Measurements from ENCODE around the gene RAD23A.

GRCh38 chr19:12982648-12983047 lies 37.0 kb downstream of the RAD23A start:
- TF ChIP-seq EZH2 (IDR thresholded peaks at IDR 0.05; ENCODE audit: borderline replicate concordance) (no peak), CTCF (IDR thresholded peaks at IDR 0.05; ENCODE audit: poor library complexity) (no peak)

Data from hepatocyte (in vitro differentiated cells).